Measurements from ENCODE around the gene ATP10A. TPM values are rescaled to one million over a fixed set of nuclear protein-coding genes. Genes with fewer than 3 reads are reported as not detected.

The ATP10A gene
- total and polyA plus RNA-seq, 8 donors: 0.04 to 1.2 (median 0.41) TPM

- Histone ChIP-seq H3K27me3 (no peaks in the 10 kb centered on the region), H3K4me3 (no peak overlapping the region), H3K9me3 (no peaks in the 10 kb centered on the region), H3K27ac (no peak overlapping the region), H3K4me1 (no peaks in the 10 kb centered on the region), H3K36me3 (no peaks in the 10 kb centered on the region)
- ATAC-seq (no peak), FAIRE-seq (no peak), DNase-seq (peak in 1 of 6 donors; percentile 18)
- no peak for TF ChIP-seq CTCF (IDR thresholded peaks at IDR 0.05)
- intact Hi-C loops (cut with DNase I): no loop called here
- 65 to 72% methylated on average over 21 of the region's 21 CpGs for WGBS, 2 donors
Measured at GRCh38 chr15:25716414-25717126, 146.6 kb downstream of the ATP10A start.

GRCh38 chr15:25715536-25716413 lies 147.4 kb downstream of the ATP10A start:
- H3K4me3 ChIP-seq: no peak overlapping the region
- FAIRE-seq: no peak
- H3K27ac ChIP-seq: no peak overlapping the region
- DNase-seq: peak in 1 of 6 donors; percentile 47
- H3K36me3 ChIP-seq: no peaks in the 10 kb centered on the region
- no peaks in the 10 kb centered on the region for H3K4me1 ChIP-seq
- no peaks in the 10 kb centered on the region for H3K9me3 ChIP-seq
- ATAC-seq: no peak
- no peaks in the 10 kb centered on the region for H3K27me3 ChIP-seq
- 60 to 75% methylated on average over 16 to 18 of the region's 18 CpGs for WGBS, 2 donors
- TF ChIP-seq CTCF (IDR thresholded peaks at IDR 0.05): no peak
- intact Hi-C loops (cut with DNase I): no loop called here

GRCh38 chr15:25714538-25714840 lies 148.6 kb downstream of the ATP10A start:
- Histone ChIP-seq H3K27ac (no peak overlapping the region), H3K9me3 (no peaks in the 10 kb centered on the region), H3K4me3 (no peak overlapping the region), H3K27me3 (no peaks in the 10 kb centered on the region), H3K36me3 (no peaks in the 10 kb centered on the region), H3K4me1 (no peaks in the 10 kb centered on the region)
- intact Hi-C loops (cut with DNase I): no loop called here
- FAIRE-seq: no peak
- ATAC-seq: no peak
- 48 to 50% methylated on average over 3 of the region's 3 CpGs for WGBS, 2 donors
- TF ChIP-seq CTCF (IDR thresholded peaks at IDR 0.05): no peak
- DNase-seq: peak in 1 of 6 donors; percentile 27

- FAIRE-seq (no peak), ATAC-seq (no peak), DNase-seq (peak in 1 of 6 donors; percentile 44)
- Histone ChIP-seq H3K36me3 (no peaks in the 10 kb centered on the region), H3K4me3 (no peak overlapping the region), H3K27ac (no peak overlapping the region), H3K4me1 (no peaks in the 10 kb centered on the region), H3K27me3 (no peaks in the 10 kb centered on the region), H3K9me3 (no peaks in the 10 kb centered on the region)
- no peak for TF ChIP-seq CTCF (IDR thresholded peaks at IDR 0.05)
- intact Hi-C loops (cut with DNase I): no loop called here
- WGBS, 2 donors: 76 to 85% methylated on average over 35 of the region's 35 CpGs
Measured at GRCh38 chr15:25713736-25714537, 149.2 kb downstream of the ATP10A start.
